ENCODE data around the gene GGA3. TPM values are rescaled to one million over a fixed set of nuclear protein-coding genes. Genes with fewer than 3 reads are reported as not detected.

Gene GGA3
- total RNA-seq, 1 experiment from 2014 or later, result 64.4 TPM

GRCh38 chr17:75270218-75270965, 9.0 kb upstream of the GGA3 start:
- peak overlapping the region; percentile 89 for H3K27ac Mint-ChIP-seq (ENCODE audit: unreplicated experiment)
- H3K9me3 Mint-ChIP-seq (ENCODE audit: low read depth, unreplicated experiment), result no peaks in the 10 kb centered on the region
- DNase-seq, result peak; percentile 74
- H3K27me3 Mint-ChIP-seq (ENCODE audit: unreplicated experiment), result no peaks in the 10 kb centered on the region
- CTCF ChIA-PET, result interaction anchor here (0.5 to 2.6 kb wide), 22 partner anchors 9 to 376 kb away, joined by 3 to 32 read pairs (median 3); partner anchors contain the start of genes GGA3, GRB2, MRPS7 and SLC25A19
- peak overlapping the region; percentile 91 for H3K4me3 Mint-ChIP-seq (ENCODE audit: low read depth, unreplicated experiment)
- H3K4me1 Mint-ChIP-seq (ENCODE audit: low read depth, unreplicated experiment), result peaks cover 13% of the 10 kb centered on the region
- intact Hi-C loops (cut with micrococcal nuclease; ENCODE audit: unreplicated experiment), result no loop called here
- no TSS peak for BruUV-seq (replicated peaks)
- TF ChIP-seq CTCF (IDR thresholded peaks at IDR 0.05; ENCODE audit: unreplicated experiment), result peak; percentile 19
- peaks cover 63% of the 10 kb centered on the region for H3K36me3 Mint-ChIP-seq (ENCODE audit: insufficient read depth, unreplicated experiment)

GRCh38 chr17:75269844-75270217, 8.4 kb upstream of the GGA3 start:
- H3K27me3 Mint-ChIP-seq (ENCODE audit: unreplicated experiment), result no peaks in the 10 kb centered on the region
- peak overlapping the region; percentile 89 for H3K27ac Mint-ChIP-seq (ENCODE audit: unreplicated experiment)
- H3K4me3 Mint-ChIP-seq (ENCODE audit: low read depth, unreplicated experiment), result peak overlapping the region; percentile 91
- peaks cover 13% of the 10 kb centered on the region for H3K4me1 Mint-ChIP-seq (ENCODE audit: low read depth, unreplicated experiment)
- H3K36me3 Mint-ChIP-seq (ENCODE audit: insufficient read depth, unreplicated experiment), result peaks cover 64% of the 10 kb centered on the region
- CTCF ChIA-PET, result interaction anchor here (0.6 to 2.6 kb wide), 7 partner anchors 8 to 247 kb away, joined by 3 to 32 read pairs (median 8); partner anchors contain the start of genes GGA3, GRB2, MRPS7 and SLC25A19
- H3K9me3 Mint-ChIP-seq (ENCODE audit: low read depth, unreplicated experiment), result no peaks in the 10 kb centered on the region
- no TSS peak for BruUV-seq (replicated peaks)
- TF ChIP-seq CTCF (IDR thresholded peaks at IDR 0.05; ENCODE audit: unreplicated experiment), result no peak
- no peak for DNase-seq
- intact Hi-C loops (cut with micrococcal nuclease; ENCODE audit: unreplicated experiment), result no loop called here

- Mint-ChIP-seq H3K4me1 (ENCODE audit: low read depth, unreplicated experiment) (peaks cover 13% of the 10 kb centered on the region), H3K27me3 (ENCODE audit: unreplicated experiment) (no peaks in the 10 kb centered on the region), H3K27ac (ENCODE audit: unreplicated experiment) (no peak overlapping the region), H3K9me3 (ENCODE audit: low read depth, unreplicated experiment) (no peaks in the 10 kb centered on the region), H3K36me3 (ENCODE audit: insufficient read depth, unreplicated experiment) (peaks cover 73% of the 10 kb centered on the region), H3K4me3 (ENCODE audit: low read depth, unreplicated experiment) (no peak overlapping the region)
- BruUV-seq (replicated peaks), result no TSS peak
- no peak for TF ChIP-seq CTCF (IDR thresholded peaks at IDR 0.05; ENCODE audit: unreplicated experiment)
- peak; percentile 20 for DNase-seq
- CTCF ChIA-PET, result no interaction called here
- intact Hi-C loops (cut with micrococcal nuclease; ENCODE audit: unreplicated experiment), result no loop called here
Observed at GRCh38 chr17:75267411-75268232, 6.2 kb upstream of the GGA3 start.

GRCh38 chr17:75267153-75267410, 5.7 kb upstream of the GGA3 start:
- TF ChIP-seq CTCF (IDR thresholded peaks at IDR 0.05; ENCODE audit: unreplicated experiment), result no peak
- DNase-seq, result no peak
- Mint-ChIP-seq H3K9me3 (ENCODE audit: low read depth, unreplicated experiment) (no peaks in the 10 kb centered on the region), H3K27me3 (ENCODE audit: unreplicated experiment) (no peaks in the 10 kb centered on the region), H3K36me3 (ENCODE audit: insufficient read depth, unreplicated experiment) (peaks cover 73% of the 10 kb centered on the region), H3K4me3 (ENCODE audit: low read depth, unreplicated experiment) (no peak overlapping the region), H3K4me1 (ENCODE audit: low read depth, unreplicated experiment) (peaks cover 13% of the 10 kb centered on the region), H3K27ac (ENCODE audit: unreplicated experiment) (no peak overlapping the region)
- intact Hi-C loops (cut with micrococcal nuclease; ENCODE audit: unreplicated experiment), result no loop called here
- CTCF ChIA-PET, result no interaction called here
- no TSS peak for BruUV-seq (replicated peaks)
